Adipose tissue (tissue), 3 donors: Measurements from ENCODE around the gene DOK3. TPM values are rescaled to one million over a fixed set of nuclear protein-coding genes. Genes with fewer than 3 reads are reported as not detected.

ENCODE experiments used
- H3K27ac ChIP-seq: one replicate; pipeline ENCODE4 v1.5.1; 2013; ENCODE audit warnings: low read depth, low read length
- WGBS, 3 donors: extraction: QIAGEN DNeasy Blood & Tissue Kit; methylation state at CpG; one replicate each; pipeline ENCODE4 v1.1.7; 2013; 5-methylcytosine and 5-hydroxymethylcytosine counted together
- polyA plus RNA-seq, 3 donors: library from polyadenylated mRNA; stranded (reverse); fragments of 200-250 nt; gene quantifications; one replicate each; pipeline ENCODE4 v1.2.3, GENCODE V29; 2013
- donor health status: healthy with polysubstance abuse.
- donor health status: Bipolar disorder and iron deficiency.
- donor health status: healthy.

DOK3 gene, protein sequence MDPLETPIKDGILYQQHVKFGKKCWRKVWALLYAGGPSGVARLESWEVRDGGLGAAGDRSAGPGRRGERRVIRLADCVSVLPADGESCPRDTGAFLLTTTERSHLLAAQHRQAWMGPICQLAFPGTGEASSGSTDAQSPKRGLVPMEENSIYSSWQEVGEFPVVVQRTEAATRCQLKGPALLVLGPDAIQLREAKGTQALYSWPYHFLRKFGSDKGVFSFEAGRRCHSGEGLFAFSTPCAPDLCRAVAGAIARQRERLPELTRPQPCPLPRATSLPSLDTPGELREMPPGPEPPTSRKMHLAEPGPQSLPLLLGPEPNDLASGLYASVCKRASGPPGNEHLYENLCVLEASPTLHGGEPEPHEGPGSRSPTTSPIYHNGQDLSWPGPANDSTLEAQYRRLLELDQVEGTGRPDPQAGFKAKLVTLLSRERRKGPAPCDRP
- 10 to 100 TPM in 2 of 3 donors, 1 to 10 TPM in 1; 5.2 to 17.7 (median 15.1) TPM for polyA plus RNA-seq

GRCh38 chr5:177509381-177509951 is at the start of gene DOK3:
TSS of gene DOK3 (minus strand) at chr5:177509826. CDS start at chr5:177509540, 286 bp downstream.
- H3K27ac ChIP-seq: peak within 1 kb of the TSS; percentile 76
- WGBS, 3 donors: 16 to 21% (median 19%) methylated on average over 20 of the region's 20 CpGs

GRCh38 chr5:177557796-177558195 is 48.2 kb upstream of the DOK3 start:
- H3K27ac ChIP-seq: no peak overlapping the region
- WGBS, 3 donors: 87 to 90% (median 88%) methylated on average over 5 of the region's 5 CpGs

DNA sequence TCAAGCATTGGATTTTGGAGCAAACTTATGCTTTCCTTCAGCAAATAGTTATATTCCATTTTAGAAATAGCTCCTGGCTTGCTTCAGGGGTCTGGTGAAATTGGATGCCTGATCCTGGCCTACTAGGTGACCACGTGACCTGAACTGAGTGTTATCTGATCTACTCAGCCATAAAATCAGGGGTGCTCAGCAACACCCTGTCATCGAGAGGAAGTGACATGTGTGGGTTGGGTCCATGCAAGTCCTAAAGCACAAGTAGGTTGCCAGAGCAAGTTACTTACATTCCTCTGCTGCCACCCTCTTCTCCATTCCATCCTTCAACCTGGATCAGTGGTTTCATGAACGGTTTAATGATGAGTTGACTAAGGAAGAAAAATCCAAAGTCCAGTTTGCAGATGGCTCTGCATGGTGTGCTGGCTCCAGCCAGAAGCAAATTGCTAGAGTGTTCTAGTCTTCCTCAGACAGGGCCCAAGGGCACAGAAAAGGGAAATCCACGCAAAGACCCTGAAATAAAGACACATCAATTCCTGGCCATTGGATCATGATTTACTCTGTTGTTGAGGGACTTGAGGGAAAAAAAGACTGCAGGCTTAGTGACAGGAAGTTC is 47.5 kb upstream of the DOK3 start:
- no peak overlapping the region for H3K27ac ChIP-seq
- 52 to 60% (median 58%) methylated on average over 4 of the region's 4 CpGs for WGBS, 3 donors

DNA sequence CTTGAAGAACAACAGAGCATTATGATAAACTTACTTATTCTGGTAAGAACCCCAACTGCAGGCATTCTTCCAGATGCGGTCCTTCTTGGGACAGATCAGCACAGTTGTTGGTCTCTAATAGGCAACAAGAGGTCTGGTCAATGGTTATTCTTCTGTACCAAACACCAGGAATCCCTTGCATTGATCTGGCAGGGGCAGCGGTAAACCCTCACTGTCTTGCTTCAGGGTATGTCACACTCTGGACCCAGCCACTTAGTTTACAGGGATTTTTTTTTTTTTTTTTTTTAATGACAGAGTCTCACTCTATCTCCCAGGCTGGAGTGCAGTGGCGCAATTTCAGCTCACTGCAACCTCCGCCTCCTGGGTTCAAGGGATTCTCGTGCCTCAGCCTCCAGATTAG is 46.0 kb upstream of the DOK3 start:
- no peak overlapping the region for H3K27ac ChIP-seq
- WGBS, 3 donors: 93 to 95% (median 94%) methylated on average over 5 of the region's 5 CpGs

DNA sequence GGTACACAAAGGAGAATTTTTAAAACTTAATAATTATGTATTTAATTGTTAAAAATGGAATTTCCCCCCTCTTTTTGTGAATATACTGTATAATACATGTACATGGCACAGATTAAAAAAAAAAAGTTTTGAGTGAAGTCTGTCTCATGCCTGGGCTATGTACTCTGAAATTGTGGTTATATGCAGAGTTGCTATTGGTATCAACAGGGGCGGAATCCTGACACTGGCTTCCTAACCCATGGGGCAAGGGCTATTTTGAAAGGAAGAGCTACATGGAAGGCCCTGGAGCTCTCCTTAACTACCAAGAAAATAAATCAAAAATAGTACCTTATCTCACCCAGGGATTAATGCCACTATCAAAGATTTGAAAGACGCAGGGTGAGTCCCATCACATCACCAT is 45.6 kb upstream of the DOK3 start:
- no peak overlapping the region for H3K27ac ChIP-seq
- WGBS, 3 donors: 56 to 95% (median 92%) methylated on average over 2 of the region's 2 CpGs

- H3K27ac ChIP-seq: peak within 1 kb of the TSS; percentile 42
- WGBS, 3 donors: 6 to 10% (median 10%) methylated on average over 30 to 49 of the region's 49 CpGs
Measured at GRCh38 chr5:177554474-177555111, 45.0 kb upstream of the DOK3 start, which contains the start of gene FAM193B. TSS of gene FAM193B (minus strand) at chr5:177554563. CDS start at chr5:177554458, 105 bp downstream.

DNA sequence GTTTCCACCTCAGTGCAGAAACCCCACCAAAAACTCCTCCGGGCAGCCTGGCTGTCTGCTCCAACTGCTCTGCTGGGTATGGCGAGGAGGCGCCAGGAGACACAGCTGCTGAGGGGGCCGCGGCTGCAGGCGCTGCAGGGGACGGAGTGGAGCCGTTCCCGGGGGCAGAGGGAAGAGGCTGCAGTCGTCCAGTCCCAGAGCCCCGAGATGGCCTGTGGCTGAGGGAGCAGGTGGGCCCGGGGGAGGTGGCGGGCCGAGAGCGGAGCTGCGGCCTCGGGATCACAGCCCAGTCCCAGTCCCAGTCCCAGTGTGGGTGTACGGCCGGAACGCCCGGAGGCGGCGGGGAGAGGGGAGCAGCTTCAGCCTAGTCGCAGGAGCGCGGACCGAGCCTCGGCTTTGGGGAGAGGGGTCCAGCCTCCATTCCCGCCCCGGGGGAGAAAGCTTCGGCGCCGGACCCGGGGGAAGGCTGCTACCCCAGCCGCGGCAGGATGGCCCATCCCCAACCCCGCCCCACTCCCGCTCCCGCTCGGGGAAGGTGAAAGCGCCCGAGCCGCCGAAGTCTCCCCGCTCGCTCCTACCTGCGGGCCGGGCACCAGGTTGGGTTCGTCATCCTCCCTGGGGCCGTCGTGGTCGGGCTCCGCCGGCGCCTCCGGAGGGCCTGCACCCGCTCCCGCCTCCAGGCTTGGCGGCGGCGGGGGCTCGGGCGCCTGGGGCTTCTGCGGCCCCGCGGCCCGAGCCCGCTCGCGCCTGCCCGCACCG is 44.2 kb upstream of the DOK3 start:
- WGBS, 3 donors: 0% methylated on average over 66 to 71 of the region's 72 CpGs
- H3K27ac ChIP-seq: peak overlapping the region; percentile 42

GRCh38 chr5:177552839-177553455 is 43.3 kb upstream of the DOK3 start:
- 41 to 50% (median 44%) methylated on average over 15 to 16 of the region's 16 CpGs for WGBS, 3 donors
- no peak overlapping the region for H3K27ac ChIP-seq

DNA sequence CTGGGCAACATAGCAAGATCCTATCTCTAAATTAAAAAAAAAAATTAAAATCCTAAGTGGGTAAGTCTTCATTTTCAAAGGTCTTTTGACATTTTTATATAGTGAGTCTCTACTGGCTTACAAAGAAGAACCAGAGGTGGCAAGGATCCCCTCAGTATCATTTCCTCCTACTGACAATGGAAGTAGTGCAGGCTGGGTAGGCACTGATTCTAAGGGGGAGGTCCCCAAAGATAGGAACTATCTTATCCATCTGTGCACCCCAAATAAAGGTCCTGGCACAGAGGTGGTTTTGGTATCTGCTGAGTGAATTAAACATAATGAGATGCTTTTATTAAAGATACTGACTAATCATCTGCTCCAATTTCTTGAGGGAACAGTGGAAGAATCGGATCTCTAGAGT is 40.5 kb upstream of the DOK3 start:
- WGBS, 3 donors: 77 to 95% (median 82%) methylated on average over 1 of the region's 1 CpG

GRCh38 chr5:177548495-177548894 is 38.9 kb upstream of the DOK3 start:
- H3K27ac ChIP-seq: no peak overlapping the region
- WGBS, 3 donors: 48 to 70% (median 63%) methylated on average over 1 of the region's 1 CpG

More for the DNA sequence above, 40.5 kb upstream of the DOK3 start:
- H3K27ac ChIP-seq: no peak overlapping the region

DNA sequence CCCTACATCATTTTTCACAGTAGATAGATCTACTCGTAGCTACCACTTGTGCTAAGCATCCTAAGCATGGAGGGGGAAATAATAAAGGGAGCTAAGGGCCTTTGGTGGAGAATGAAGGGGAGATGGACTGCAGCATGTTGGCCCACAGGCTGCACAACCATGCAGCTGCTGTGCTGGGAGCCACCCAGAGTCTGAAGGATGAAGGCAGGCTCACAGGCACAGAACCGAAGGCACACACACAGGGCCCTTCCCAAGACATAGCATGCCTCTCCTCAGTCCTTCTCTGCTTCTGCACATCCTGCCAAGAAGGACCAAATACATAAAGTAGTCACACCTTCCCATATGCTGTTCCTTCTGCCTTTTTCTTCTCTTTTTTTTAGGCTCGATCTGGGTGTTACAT is 38.1 kb upstream of the DOK3 start:
- WGBS, 3 donors: 57 to 78% (median 70%) methylated on average over 3 of the region's 3 CpGs
- no peak overlapping the region for H3K27ac ChIP-seq

DNA sequence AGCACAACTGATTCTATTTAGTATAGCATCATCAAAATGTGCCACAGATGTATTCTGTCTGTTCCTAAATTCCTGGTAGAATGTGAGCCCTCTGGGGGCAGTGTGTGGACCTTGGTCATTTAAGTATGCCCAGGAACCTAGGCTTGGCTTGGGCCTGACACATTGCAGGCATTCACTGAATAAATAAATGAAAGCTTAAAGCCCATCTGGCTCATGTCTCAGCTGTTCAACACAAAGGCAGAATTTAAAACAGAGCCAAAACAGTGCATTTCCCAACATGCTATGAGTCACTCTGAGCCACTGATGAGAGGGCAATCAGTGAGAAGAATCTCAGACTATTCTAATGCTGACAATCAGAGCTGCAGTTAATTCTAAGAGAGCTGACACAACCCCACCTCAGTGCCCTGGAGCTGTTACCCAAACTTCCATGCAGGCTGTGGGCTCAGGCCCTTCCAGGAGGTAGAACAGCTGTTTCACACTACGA is 36.7 kb upstream of the DOK3 start:
- WGBS, 3 donors: 43 to 86% (median 61%) methylated on average over 1 of the region's 1 CpG
- H3K27ac ChIP-seq: peak overlapping the region; percentile 83

DNA sequence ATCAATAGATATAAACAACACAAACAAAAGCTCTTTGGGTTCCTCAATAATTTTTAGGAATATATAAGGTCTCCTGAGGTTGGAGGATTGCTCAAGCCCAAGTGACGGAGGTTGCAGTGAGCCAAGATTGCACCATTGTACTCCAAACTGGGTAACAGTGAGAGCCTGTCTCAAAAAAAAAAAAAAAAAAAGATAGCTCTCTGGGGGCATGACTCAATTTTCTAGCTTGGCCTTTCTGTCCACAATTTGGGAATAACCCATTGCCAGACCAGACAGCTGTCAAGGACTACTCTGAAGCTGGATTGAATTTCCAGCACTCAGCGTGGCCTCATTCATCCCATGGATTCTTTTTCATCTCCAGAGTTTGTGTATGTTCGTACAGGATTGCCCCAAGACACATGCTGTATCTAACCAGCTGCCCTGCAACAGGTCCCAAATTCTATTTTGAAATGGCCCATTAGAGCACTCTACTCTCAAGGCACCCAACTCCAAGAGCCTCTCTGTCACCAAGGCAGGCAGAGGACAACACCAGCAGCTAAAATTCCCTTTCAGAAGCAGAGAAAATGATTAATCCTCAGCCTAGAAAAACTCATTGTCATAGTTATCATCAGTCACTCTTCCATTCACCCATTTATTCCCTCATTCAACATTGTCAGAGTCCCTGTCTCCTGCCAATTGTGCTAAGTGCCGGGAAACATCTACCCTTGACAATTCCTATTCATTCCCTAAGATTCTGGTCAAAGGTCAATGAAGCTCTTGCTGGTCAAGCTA is 36.0 kb upstream of the DOK3 start:
- peak overlapping the region; percentile 83 for H3K27ac ChIP-seq
- WGBS, 3 donors: 43 to 80% (median 45%) methylated on average over 4 of the region's 4 CpGs

- WGBS, 3 donors: 95 to 96% (median 95%) methylated on average over 4 of the region's 4 CpGs
Measured at GRCh38 chr5:177542816-177543465, 33.3 kb upstream of the DOK3 start.

DNA sequence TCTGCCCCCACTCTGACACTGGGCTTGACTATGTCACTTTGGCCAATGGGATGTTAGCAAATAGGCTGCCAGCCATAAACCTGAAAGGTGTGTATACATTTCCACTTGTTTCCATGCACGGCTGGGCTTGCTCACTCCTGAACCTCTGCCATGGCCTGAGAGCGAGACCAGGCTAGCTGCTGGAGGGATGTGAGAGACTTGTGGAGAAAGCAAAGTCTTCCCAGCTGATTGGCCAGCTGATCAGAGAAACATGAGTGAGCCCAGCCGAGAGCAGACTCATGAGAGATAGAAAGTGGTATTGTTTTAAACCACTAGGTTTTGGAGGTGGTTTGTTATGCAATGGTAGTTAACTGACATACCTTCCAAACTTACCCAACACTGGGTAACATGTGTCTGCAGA is 30.8 kb upstream of the DOK3 start:
- WGBS, 3 donors: 51 to 70% (median 67%) methylated on average over 3 of the region's 3 CpGs
- no peak overlapping the region for H3K27ac ChIP-seq

More at GRCh38 chr5:177542816-177543465, 33.3 kb upstream of the DOK3 start:
- no peak overlapping the region for H3K27ac ChIP-seq

GRCh38 chr5:177539411-177539810 is 29.8 kb upstream of the DOK3 start:
- WGBS, 3 donors: 31 to 89% (median 42%) methylated on average over 2 of the region's 2 CpGs
- H3K27ac ChIP-seq: no peak overlapping the region
